Lung (tissue), 12 donors: ENCODE data around the gene PODXL2. TPM values are rescaled to one million over a fixed set of nuclear protein-coding genes. Genes with fewer than 3 reads are reported as not detected.
A peak's percentile ranks its signal among the peaks of the same experiment; 100 is the strongest.

ENCODE experiments used
- ATAC-seq: fragments of 200-7000 bp; cut with Tn5 transposase; one replicate; pipeline ENCODE4 v1.9.1; 2020; ENCODE audit warnings: moderate number of reproducible peaks; ENCODE audit not compliant: insufficient read depth, low FRiP score
- DNase-seq, 3 donors: peaks; one replicate each; pipeline ENCODE4 v3.0.0-alpha.2; 2013 to 2017
- H3K27ac ChIP-seq, 2 donors: one replicate each; pipeline ENCODE4 v1.5.1; 2013; ENCODE audit warnings: mild to moderate bottlenecking in 2 of 2, moderate library complexity in 2 of 2, control low read depth in 1 of 2, inconsistent platforms in 1 of 2, low read depth in 1 of 2, low read length in 1 of 2
- H3K27me3 ChIP-seq, 3 donors: one replicate each; pipeline ENCODE4 v1.5.1; 2013; ENCODE audit warnings: low read length in 2 of 3; ENCODE audit not compliant: control insufficient read depth in 3 of 3, insufficient read depth in 3 of 3
- H3K36me3 ChIP-seq, 4 donors: one replicate each; pipeline ENCODE4 v1.5.1; 2013; ENCODE audit warnings: low read length in 4 of 4, mild to moderate bottlenecking in 1 of 4, moderate library complexity in 1 of 4; ENCODE audit not compliant: control insufficient read depth in 4 of 4, insufficient read depth in 4 of 4
- H3K4me1 ChIP-seq, 5 donors: one replicate each; pipeline ENCODE4 v1.5.1; 2013; ENCODE audit warnings: low read length in 5 of 5, mild to moderate bottlenecking in 2 of 5, moderate library complexity in 1 of 5; ENCODE audit not compliant: control insufficient read depth in 5 of 5, insufficient read depth in 5 of 5
- H3K4me3 ChIP-seq: one replicate; pipeline ENCODE4 v1.5.1; 2013; ENCODE audit warnings: mild to moderate bottlenecking, control low read depth, moderate library complexity
- H3K9ac ChIP-seq, 2 donors: one replicate each; pipeline ENCODE4 v1.5.1; 2013; ENCODE audit warnings: low read length in 2 of 2, control low read depth in 1 of 2; ENCODE audit not compliant: insufficient read depth in 1 of 2
- H3K9me3 ChIP-seq, 4 donors: one replicate each; pipeline ENCODE4 v1.5.1; 2013; ENCODE audit warnings: low read length in 3 of 4, mild to moderate bottlenecking in 1 of 4, moderate library complexity in 1 of 4; ENCODE audit not compliant: control insufficient read depth in 4 of 4, insufficient read depth in 3 of 4
- WGBS, 2 donors: extraction: QIAGEN DNeasy Blood & Tissue Kit; methylation state at CpG; one replicate each; pipeline ENCODE4 v1.1.7; 2013; 5-methylcytosine and 5-hydroxymethylcytosine counted together
- polyA plus RNA-seq, 2 donors: library from polyadenylated mRNA; stranded (reverse); fragments of 200-250 nt; gene quantifications; one replicate each; pipeline ENCODE4 v1.2.1, GENCODE V29; 2013
- total RNA-seq, 2 donors: library from RNA; depleted of rRNA in 1 of 2; stranded (reverse); fragments of >200 nt in 1 of 2; gene quantifications; one replicate each; pipeline ENCODE4 v1.2.1, GENCODE V29; 2014 to 2021
- TF ChIP-seq, protein P1 (sequence below): IDR thresholded peaks from 2 replicates; pipeline ENCODE4 v1.5.1; 2012; ENCODE audit warnings: mild to moderate bottlenecking; ENCODE audit errors: control extremely low read depth, extremely low read depth
- donor health status: control.
- donor health status: control.
- donor health status: Bipolar disorder and iron deficiency.
- donor health status: healthy.
- donor health status: DM: yes; HTN: yes; CAD: no.

The PODXL2 gene
- total and polyA plus RNA-seq, 4 donors, result 3.1 to 7.3 (median 4.6) TPM

DNA sequence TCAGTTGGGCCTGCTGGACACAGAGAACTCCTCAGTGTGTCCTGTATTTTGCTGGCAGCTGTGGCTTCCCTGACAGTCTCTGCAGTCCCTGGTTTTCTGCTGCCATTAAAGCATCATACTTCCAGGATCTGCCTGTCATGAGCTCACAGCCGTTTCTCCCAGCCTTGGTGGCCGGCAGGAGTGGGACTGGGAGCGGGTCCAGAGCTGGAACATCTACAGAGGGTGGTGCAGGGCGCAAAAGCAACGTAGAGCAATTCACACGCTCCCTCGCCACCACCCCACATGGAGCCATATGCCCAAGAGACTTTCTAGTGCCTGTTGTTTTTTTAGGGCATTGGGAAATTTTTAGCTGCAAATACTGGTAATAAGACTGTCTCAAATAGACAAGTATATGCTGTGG, 77.3 kb downstream of the PODXL2 start:
- Histone ChIP-seq H3K9me3 (no peaks in the 10 kb centered on the region), H3K4me3 (no peak overlapping the region), H3K9ac (no peak overlapping the region), H3K27ac (peak overlapping the region in 1 of 2 donors; percentile 18), H3K36me3 (peaks cover 0 to 12% (median 0%) of the 10 kb centered on the region in 4 donors), H3K27me3 (no peaks in the 10 kb centered on the region), H3K4me1 (peaks cover 0 to 17% (median 8%) of the 10 kb centered on the region in 5 donors)
- DNase-seq, result peak in 1 of 3 donors; percentile 51
- WGBS, 2 donors, result 82 to 94% methylated on average over 7 of the region's 7 CpGs
- ATAC-seq, result no peak
- TF ChIP-seq, protein P1, sequence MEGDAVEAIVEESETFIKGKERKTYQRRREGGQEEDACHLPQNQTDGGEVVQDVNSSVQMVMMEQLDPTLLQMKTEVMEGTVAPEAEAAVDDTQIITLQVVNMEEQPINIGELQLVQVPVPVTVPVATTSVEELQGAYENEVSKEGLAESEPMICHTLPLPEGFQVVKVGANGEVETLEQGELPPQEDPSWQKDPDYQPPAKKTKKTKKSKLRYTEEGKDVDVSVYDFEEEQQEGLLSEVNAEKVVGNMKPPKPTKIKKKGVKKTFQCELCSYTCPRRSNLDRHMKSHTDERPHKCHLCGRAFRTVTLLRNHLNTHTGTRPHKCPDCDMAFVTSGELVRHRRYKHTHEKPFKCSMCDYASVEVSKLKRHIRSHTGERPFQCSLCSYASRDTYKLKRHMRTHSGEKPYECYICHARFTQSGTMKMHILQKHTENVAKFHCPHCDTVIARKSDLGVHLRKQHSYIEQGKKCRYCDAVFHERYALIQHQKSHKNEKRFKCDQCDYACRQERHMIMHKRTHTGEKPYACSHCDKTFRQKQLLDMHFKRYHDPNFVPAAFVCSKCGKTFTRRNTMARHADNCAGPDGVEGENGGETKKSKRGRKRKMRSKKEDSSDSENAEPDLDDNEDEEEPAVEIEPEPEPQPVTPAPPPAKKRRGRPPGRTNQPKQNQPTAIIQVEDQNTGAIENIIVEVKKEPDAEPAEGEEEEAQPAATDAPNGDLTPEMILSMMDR, result no peak

DNA sequence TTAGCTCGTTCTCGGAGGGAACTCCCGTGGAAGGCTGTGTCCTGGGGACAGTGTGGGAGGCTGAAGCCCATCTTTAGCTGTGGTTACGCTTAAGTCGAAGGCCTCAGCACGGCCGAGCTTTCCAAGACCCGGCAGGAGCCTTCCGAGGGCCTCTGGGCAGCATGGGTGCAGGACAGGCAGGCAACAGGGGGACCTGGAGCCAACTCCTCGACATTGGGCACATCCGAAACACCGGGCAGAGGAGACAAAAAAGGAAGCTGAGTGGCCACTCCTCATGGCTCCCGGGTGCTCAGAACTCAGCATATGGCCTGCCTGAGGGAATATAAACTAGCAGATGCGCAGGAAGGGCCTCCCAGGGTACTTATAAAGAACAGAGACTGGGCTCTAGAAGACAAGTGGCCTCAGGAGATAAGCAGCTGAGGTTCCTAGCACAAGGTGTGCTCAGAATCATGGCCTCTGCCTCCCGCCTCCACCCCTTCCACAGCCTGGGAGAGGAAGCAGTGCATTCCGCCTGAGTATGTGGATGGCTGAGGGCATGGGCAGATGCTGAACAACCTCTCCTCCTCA, 77.9 kb downstream of the PODXL2 start:
- TF ChIP-seq, protein P1, result no peak
- ATAC-seq, result no peak
- H3K36me3 ChIP-seq, result peaks cover 0 to 12% (median 0%) of the 10 kb centered on the region in 4 donors
- WGBS, 2 donors, result 89 to 94% methylated on average over 16 of the region's 16 CpGs
- H3K4me1 ChIP-seq, result peaks cover 0 to 16% (median 6%) of the 10 kb centered on the region in 5 donors
- H3K4me3 ChIP-seq, result no peak overlapping the region
- no peak overlapping the region for H3K9ac ChIP-seq
- H3K27ac ChIP-seq, result no peak overlapping the region
- no peaks in the 10 kb centered on the region for H3K9me3 ChIP-seq
- no peak for DNase-seq
- no peaks in the 10 kb centered on the region for H3K27me3 ChIP-seq

DNA sequence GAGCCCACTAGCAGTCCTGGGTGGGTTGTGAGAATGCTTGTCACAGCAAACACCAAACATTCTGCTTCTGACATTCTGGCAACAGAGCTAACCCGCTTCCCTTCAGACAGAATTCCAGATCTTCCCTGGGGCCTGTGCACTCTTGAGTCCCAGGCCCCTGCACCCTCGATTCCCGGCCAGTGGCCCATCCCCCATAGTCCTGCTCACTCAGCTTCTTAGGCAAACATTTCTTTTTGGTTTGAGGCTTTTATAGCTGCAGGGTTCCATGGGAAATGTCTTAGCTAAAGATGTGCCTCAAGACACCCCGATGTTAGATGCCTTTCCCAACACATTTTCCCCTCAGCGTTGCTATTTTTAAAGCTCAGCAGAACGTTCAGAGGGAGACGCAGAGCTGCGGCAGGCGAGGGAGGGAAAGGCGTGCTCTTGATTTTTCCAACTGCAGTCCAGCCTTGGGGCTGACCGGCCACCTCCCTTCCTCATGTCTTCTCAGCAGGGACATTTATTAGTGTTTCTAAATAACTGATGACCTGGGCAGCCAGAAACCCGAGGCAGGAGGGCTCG, 78.9 kb downstream of the PODXL2 start:
- DNase-seq (peak in 2 of 3 donors; percentile 57 to 81), ATAC-seq (no peak)
- no peak overlapping the region for H3K4me3 ChIP-seq
- H3K27me3 ChIP-seq, result no peaks in the 10 kb centered on the region
- no peak overlapping the region for H3K9ac ChIP-seq
- peak overlapping the region in 1 of 2 donors; percentile 51 for H3K27ac ChIP-seq
- H3K9me3 ChIP-seq, result no peaks in the 10 kb centered on the region
- 56 to 76% methylated on average over 13 of the region's 13 CpGs for WGBS, 2 donors
- peaks cover 0 to 22% (median 10%) of the 10 kb centered on the region in 5 donors for H3K4me1 ChIP-seq
- TF ChIP-seq, protein P1, result no peak
- H3K36me3 ChIP-seq, result peaks cover 0 to 11% (median 0%) of the 10 kb centered on the region in 4 donors
